ENCODE results near the gene INPP4B. TPM values are rescaled to one million over a fixed set of nuclear protein-coding genes. Genes with fewer than 3 reads are reported as not detected.

The INPP4B gene
- total and polyA plus RNA-seq, 7 experiments from 2014 or later: 52.8 to 77.5 (median 64.2) TPM

DNA sequence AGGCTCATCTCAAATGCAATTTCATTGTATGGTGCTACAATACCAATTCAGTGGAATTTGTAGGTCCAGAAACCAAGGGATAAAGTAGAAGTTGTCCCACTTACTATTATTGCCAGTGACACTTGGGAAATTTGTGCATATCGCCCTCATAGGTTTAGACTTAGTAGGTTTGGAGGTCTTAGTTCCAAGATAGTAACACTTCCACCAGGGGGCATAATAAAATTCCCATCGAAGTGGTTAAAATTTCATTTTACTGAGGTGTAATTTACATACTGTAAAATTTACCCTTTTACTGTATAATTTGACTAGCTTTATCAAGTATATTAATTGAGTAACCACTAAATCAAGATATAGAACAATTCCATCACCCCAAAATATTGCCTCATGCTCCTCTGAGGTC, 174.6 kb downstream of the INPP4B start:
- peaks cover 0 to 13% (median 5%) of the 10 kb centered on the region in 7 donors for H3K4me1 Mint-ChIP-seq
- H3K4me1 ChIP-seq (ENCODE audit: control insufficient read depth in 2 of 2, insufficient read depth in 2 of 2, low read length in 2 of 2): no peaks in the 10 kb centered on the region
- H3K27me3 ChIP-seq (ENCODE audit: control insufficient read depth in 2 of 2, insufficient read depth in 2 of 2, low read length in 2 of 2): no peaks in the 10 kb centered on the region
- H3K9me3 ChIP-seq (ENCODE audit: control insufficient read depth in 2 of 3, low read length in 3 of 3): peaks cover 0 to 18% (median 0%) of the 10 kb centered on the region in 3 experiments
- ATAC-seq (no peak), DNase-seq (no peak)
- intact Hi-C loops (cut with micrococcal nuclease): loop anchor here in 1 of 2 donors (1.0 kb wide), 1 partner anchor 49 kb away; no protein-coding TSS in a partner anchor
- no peaks in the 10 kb centered on the region for H3K36me3 ChIP-seq (ENCODE audit: control insufficient read depth in 2 of 3, insufficient read depth in 3 of 3, low read length in 3 of 3)
- H3K9me3 Mint-ChIP-seq: peaks cover 17 to 94% (median 51%) of the 10 kb centered on the region in 11 donors
- ChIA-PET POLR2A (no interaction called here), CTCF (interaction anchor here (1.1 kb wide), 1 partner anchor 48 kb away, joined by 3 read pairs; no protein-coding TSS in a partner anchor)
- peak overlapping the region in 1 of 9 donors; percentile 46 for H3K27ac Mint-ChIP-seq
- H3K4me3 ChIP-seq (ENCODE audit: low read length): no peak overlapping the region
- H3K4me3 Mint-ChIP-seq: no peak overlapping the region
- no peaks in the 10 kb centered on the region for H3K27me3 Mint-ChIP-seq
- H3K36me3 Mint-ChIP-seq: peaks cover 28 to 70% (median 48%) of the 10 kb centered on the region in 5 donors
- H3K27ac ChIP-seq (ENCODE audit: low read depth, low read length): no peak overlapping the region

DNA sequence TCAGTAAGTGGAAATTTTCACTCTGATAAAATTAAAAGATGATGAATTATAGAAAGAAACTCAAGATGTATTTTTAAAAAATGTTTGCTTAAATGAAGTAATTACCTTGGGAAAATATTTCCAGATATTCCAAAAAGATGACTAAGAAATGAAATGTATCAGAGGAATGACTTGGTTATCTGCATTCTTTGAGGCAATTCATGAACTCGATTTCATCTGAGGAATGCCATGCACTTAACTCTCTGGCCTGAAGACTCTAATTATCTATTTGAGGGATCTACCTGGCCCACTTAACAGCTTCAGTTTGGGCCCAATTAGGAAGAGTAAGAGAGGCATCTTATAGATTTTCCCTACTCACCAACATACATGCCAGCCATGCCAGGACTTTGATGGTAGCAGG, 182.3 kb downstream of the INPP4B start:
- Mint-ChIP-seq H3K9me3 (peaks cover 3 to 76% (median 33%) of the 10 kb centered on the region in 11 donors), H3K27ac (no peak overlapping the region), H3K36me3 (peaks cover 14 to 62% (median 53%) of the 10 kb centered on the region in 5 donors), H3K4me1 (no peaks in the 10 kb centered on the region), H3K27me3 (no peaks in the 10 kb centered on the region), H3K4me3 (no peak overlapping the region)
- intact Hi-C loops (cut with micrococcal nuclease): loop anchor here in 1 of 2 donors (2.0 kb wide), 1 partner anchor 15 kb away; no protein-coding TSS in a partner anchor
- H3K27ac ChIP-seq (ENCODE audit: low read depth, low read length): no peak overlapping the region
- H3K9me3 ChIP-seq (ENCODE audit: control insufficient read depth in 2 of 3, low read length in 3 of 3): peaks cover 0 to 30% (median 4%) of the 10 kb centered on the region in 3 experiments
- CTCF ChIA-PET: interaction anchor here (1.0 kb wide), 1 partner anchor 56 kb away, joined by 3 read pairs; no protein-coding TSS in a partner anchor
- POLR2A ChIA-PET: no interaction called here
- no peak for ATAC-seq
- H3K36me3 ChIP-seq (ENCODE audit: control insufficient read depth in 2 of 3, insufficient read depth in 3 of 3, low read length in 3 of 3): peaks cover 0 to 8% (median 0%) of the 10 kb centered on the region in 3 experiments
- no peaks in the 10 kb centered on the region for H3K27me3 ChIP-seq (ENCODE audit: control insufficient read depth in 2 of 2, insufficient read depth in 2 of 2, low read length in 2 of 2)
- DNase-seq: no peak
- H3K4me3 ChIP-seq (ENCODE audit: low read length): no peak overlapping the region
- H3K4me1 ChIP-seq (ENCODE audit: control insufficient read depth in 2 of 2, insufficient read depth in 2 of 2, low read length in 2 of 2): no peaks in the 10 kb centered on the region

DNA sequence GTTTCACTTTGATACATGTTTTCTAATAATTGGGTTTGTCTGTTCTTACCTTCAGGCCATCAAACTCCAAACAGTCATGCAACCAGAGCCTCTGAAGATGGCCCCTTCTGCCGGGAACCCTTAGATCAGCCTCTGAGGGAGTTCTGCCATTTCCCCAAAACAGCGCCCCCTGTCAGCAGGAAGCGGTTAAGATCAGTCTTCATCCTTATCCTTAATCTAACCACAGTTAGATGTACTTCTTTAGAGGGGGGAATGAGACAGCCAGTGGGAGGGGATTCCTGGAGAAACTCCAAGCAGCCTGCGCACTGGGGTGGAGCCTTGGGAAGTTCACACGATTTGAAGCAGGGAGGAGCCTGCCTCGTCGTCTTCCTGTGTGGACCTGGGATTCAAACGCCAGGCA, 185.4 kb downstream of the INPP4B start:
- Histone ChIP-seq H3K4me3 (ENCODE audit: low read length) (no peak overlapping the region), H3K27ac (ENCODE audit: low read depth, low read length) (no peak overlapping the region), H3K27me3 (ENCODE audit: control insufficient read depth in 2 of 2, insufficient read depth in 2 of 2, low read length in 2 of 2) (no peaks in the 10 kb centered on the region), H3K36me3 (ENCODE audit: control insufficient read depth in 2 of 3, insufficient read depth in 3 of 3, low read length in 3 of 3) (peaks cover 0 to 15% (median 0%) of the 10 kb centered on the region in 3 experiments), H3K4me1 (ENCODE audit: control insufficient read depth in 2 of 2, insufficient read depth in 2 of 2, low read length in 2 of 2) (no peaks in the 10 kb centered on the region), H3K9me3 (ENCODE audit: control insufficient read depth in 2 of 3, low read length in 3 of 3) (peaks cover 15 to 51% (median 26%) of the 10 kb centered on the region in 3 experiments)
- no peak overlapping the region for H3K4me3 Mint-ChIP-seq
- POLR2A ChIA-PET: interaction anchor here (0.9 to 1.3 kb wide), 2 partner anchors 30 to 43 kb away, joined by 3 to 4 read pairs; no protein-coding TSS in a partner anchor
- H3K4me1 Mint-ChIP-seq: no peaks in the 10 kb centered on the region
- peaks cover 5 to 80% (median 26%) of the 10 kb centered on the region in 11 donors for H3K9me3 Mint-ChIP-seq
- ATAC-seq (no peak), DNase-seq (no peak)
- intact Hi-C loops (cut with micrococcal nuclease): no loop called here
- CTCF ChIA-PET: interaction anchor here (0.8 kb wide), 1 partner anchor 380 kb away, joined by 4 read pairs; no protein-coding TSS in a partner anchor
- H3K27me3 Mint-ChIP-seq: no peaks in the 10 kb centered on the region
- peaks cover 4 to 50% (median 45%) of the 10 kb centered on the region in 5 donors for H3K36me3 Mint-ChIP-seq
- H3K27ac Mint-ChIP-seq: no peak overlapping the region

DNA sequence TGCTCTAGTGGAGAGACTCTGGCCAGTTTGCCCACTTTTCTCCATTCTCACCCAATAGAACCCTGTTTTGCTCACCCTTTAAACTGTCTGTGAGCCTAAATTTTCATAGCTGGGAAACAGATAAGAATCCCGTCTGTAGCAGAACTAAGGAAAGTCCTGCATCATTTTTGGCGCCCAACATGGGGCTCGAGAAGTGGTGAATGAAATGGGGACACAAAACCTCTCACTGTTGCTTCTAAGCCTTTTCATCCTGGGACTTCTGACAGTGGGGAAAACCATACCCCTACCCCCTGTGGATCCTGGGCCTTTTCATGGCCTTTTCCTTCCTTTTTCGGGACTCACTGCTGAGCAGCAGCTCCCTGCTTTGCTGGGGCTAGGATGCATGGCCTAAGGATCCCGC, 189.9 kb downstream of the INPP4B start:
- ATAC-seq: no peak
- H3K27me3 Mint-ChIP-seq: no peaks in the 10 kb centered on the region
- H3K27ac ChIP-seq (ENCODE audit: low read depth, low read length): no peak overlapping the region
- peaks cover 0 to 6% (median 0%) of the 10 kb centered on the region in 3 experiments for H3K36me3 ChIP-seq (ENCODE audit: control insufficient read depth in 2 of 3, insufficient read depth in 3 of 3, low read length in 3 of 3)
- peak in 6 of 9 donors; percentile 6 to 40 (median 30) for DNase-seq
- intact Hi-C loops (cut with micrococcal nuclease): loop anchor here in 1 of 2 donors (5.0 kb wide), 1 partner anchor 46 kb away; no protein-coding TSS in a partner anchor
- CTCF ChIA-PET: no interaction called here
- H3K4me3 ChIP-seq (ENCODE audit: low read length): no peak overlapping the region
- peaks cover 1 to 97% (median 54%) of the 10 kb centered on the region in 11 donors for H3K9me3 Mint-ChIP-seq
- H3K27me3 ChIP-seq (ENCODE audit: control insufficient read depth in 2 of 2, insufficient read depth in 2 of 2, low read length in 2 of 2): no peaks in the 10 kb centered on the region
- H3K4me1 Mint-ChIP-seq: no peaks in the 10 kb centered on the region
- no peaks in the 10 kb centered on the region for H3K4me1 ChIP-seq (ENCODE audit: control insufficient read depth in 2 of 2, insufficient read depth in 2 of 2, low read length in 2 of 2)
- H3K9me3 ChIP-seq (ENCODE audit: control insufficient read depth in 2 of 3, low read length in 3 of 3): peaks cover 15 to 70% (median 32%) of the 10 kb centered on the region in 3 experiments
- H3K36me3 Mint-ChIP-seq: peaks cover 6 to 58% (median 43%) of the 10 kb centered on the region in 5 donors
- POLR2A ChIA-PET: interaction anchor here (1.6 kb wide), 1 partner anchor 50 kb away, joined by 4 read pairs; no protein-coding TSS in a partner anchor
- H3K27ac Mint-ChIP-seq: no peak overlapping the region
- no peak overlapping the region for H3K4me3 Mint-ChIP-seq

DNA sequence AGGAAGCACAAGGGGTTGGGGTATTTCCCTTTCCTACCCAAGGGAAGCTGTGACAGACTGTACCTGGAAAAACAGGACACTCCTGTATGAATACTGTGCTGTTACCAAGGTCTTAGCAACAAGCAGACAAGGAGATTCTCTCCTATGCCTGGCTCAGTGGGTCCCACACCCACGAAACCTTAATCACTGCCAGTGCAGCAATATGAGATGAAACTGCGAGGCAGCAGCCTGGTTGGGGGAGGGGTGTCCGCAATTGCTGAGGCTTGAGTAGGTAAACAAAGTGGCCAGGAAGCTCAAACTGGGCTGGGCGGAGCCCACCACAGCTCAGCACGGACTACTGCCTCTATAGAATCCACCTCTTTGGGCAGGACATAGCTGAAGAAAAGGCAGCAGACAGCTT, 197.7 kb downstream of the INPP4B start:
- ChIA-PET POLR2A (interaction anchor here (0.6 to 1.7 kb wide), 4 partner anchors 10 to 293 kb away, joined by 3 to 5 read pairs (median 4); no protein-coding TSS in a partner anchor), CTCF (no interaction called here)
- Mint-ChIP-seq H3K27me3 (peaks cover 0 to 4% (median 0%) of the 10 kb centered on the region in 5 donors), H3K27ac (peak overlapping the region in 2 of 9 donors; percentile 28 to 58), H3K36me3 (peaks cover 28 to 62% (median 45%) of the 10 kb centered on the region in 5 donors), H3K4me1 (peaks cover 8 to 39% (median 32%) of the 10 kb centered on the region in 7 donors), H3K4me3 (no peak overlapping the region), H3K9me3 (peaks cover 27 to 88% (median 55%) of the 10 kb centered on the region in 11 donors)
- Histone ChIP-seq H3K4me3 (ENCODE audit: low read length) (no peak overlapping the region), H3K36me3 (ENCODE audit: control insufficient read depth in 2 of 3, insufficient read depth in 3 of 3, low read length in 3 of 3) (no peaks in the 10 kb centered on the region), H3K4me1 (ENCODE audit: control insufficient read depth in 2 of 2, insufficient read depth in 2 of 2, low read length in 2 of 2) (peaks cover 0 to 14% of the 10 kb centered on the region in 2 donors), H3K27me3 (ENCODE audit: control insufficient read depth in 2 of 2, insufficient read depth in 2 of 2, low read length in 2 of 2) (no peaks in the 10 kb centered on the region), H3K9me3 (ENCODE audit: control insufficient read depth in 2 of 3, low read length in 3 of 3) (peaks cover 0 to 29% (median 9%) of the 10 kb centered on the region in 3 experiments), H3K27ac (ENCODE audit: low read depth, low read length) (no peak overlapping the region)
- ATAC-seq: no peak
- DNase-seq: no peak
- intact Hi-C loops (cut with micrococcal nuclease): no loop called here

DNA sequence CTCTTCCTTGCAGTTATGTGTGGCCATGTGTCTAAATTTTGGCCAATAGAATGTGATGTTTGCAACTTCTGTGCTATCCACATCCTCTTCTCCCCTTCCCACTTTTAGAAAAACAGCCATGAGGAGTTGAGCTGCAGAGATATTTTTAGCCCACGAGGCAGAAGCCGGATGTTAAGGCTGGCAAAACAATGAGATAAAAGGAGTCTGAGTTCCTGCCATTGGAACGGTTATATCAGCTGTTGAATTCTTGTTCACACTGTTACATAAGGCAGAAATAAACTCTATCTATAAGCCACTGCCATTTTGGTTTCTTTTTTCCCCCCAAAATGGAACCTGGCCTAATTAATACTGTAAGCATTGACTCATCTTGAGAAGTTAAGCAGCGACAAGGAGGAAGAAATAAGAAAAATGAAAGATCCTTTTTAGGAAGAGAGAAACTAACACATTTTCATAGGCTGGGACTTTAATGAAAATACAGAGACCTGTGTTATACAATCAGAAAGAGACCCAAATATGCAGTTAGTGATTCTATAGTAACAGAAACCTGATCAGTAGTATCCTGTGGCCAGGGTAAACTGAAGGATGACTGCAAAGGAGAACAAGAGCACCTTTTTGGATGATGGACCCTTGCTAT, 200.5 kb downstream of the INPP4B start:
- intact Hi-C loops (cut with micrococcal nuclease): no loop called here
- peaks cover 0 to 14% of the 10 kb centered on the region in 2 donors for H3K4me1 ChIP-seq (ENCODE audit: control insufficient read depth in 2 of 2, insufficient read depth in 2 of 2, low read length in 2 of 2)
- DNase-seq (peak in 6 of 9 donors; percentile 4 to 42 (median 28)), ATAC-seq (no peak)
- Mint-ChIP-seq H3K27me3 (peaks cover 0 to 4% (median 0%) of the 10 kb centered on the region in 5 donors), H3K4me1 (peaks cover 8 to 45% (median 35%) of the 10 kb centered on the region in 7 donors), H3K36me3 (peaks cover 24 to 63% (median 49%) of the 10 kb centered on the region in 5 donors), H3K9me3 (peaks cover 16 to 82% (median 42%) of the 10 kb centered on the region in 11 donors), H3K27ac (peak overlapping the region; percentile 72 to 92 (median 85)), H3K4me3 (peak overlapping the region; percentile 9 to 86 (median 74))
- no peaks in the 10 kb centered on the region for H3K36me3 ChIP-seq (ENCODE audit: control insufficient read depth in 2 of 3, insufficient read depth in 3 of 3, low read length in 3 of 3)
- ChIA-PET CTCF (interaction anchor here (0.7 to 1.0 kb wide), 2 partner anchors 146 to 291 kb away, joined by 3 read pairs; no protein-coding TSS in a partner anchor), POLR2A (interaction anchor here (0.9 to 1.4 kb wide), 4 partner anchors 21 to 79 kb away, joined by 3 to 6 read pairs (median 4); no protein-coding TSS in a partner anchor)
- H3K27ac ChIP-seq (ENCODE audit: low read depth, low read length): no peak overlapping the region
- peaks cover 0 to 29% (median 5%) of the 10 kb centered on the region in 3 experiments for H3K9me3 ChIP-seq (ENCODE audit: control insufficient read depth in 2 of 3, low read length in 3 of 3)
- H3K4me3 ChIP-seq (ENCODE audit: low read length): peak overlapping the region; percentile 4
- no peaks in the 10 kb centered on the region for H3K27me3 ChIP-seq (ENCODE audit: control insufficient read depth in 2 of 2, insufficient read depth in 2 of 2, low read length in 2 of 2)
